Tibial nerve (tissue), 4 donors: ENCODE measurements around the gene CCDC24. TPM values are rescaled to one million over a fixed set of nuclear protein-coding genes. Genes with fewer than 3 reads are reported as not detected.
A peak's percentile ranks its signal among the peaks of the same experiment; 100 is the strongest.

Experiments
- DNase-seq, 2 donors: peaks; one replicate each; pipeline ENCODE4 v3.0.0-alpha.2; 2019; ENCODE audit warnings: low spot score in 2 of 2
- H3K27ac ChIP-seq, 4 donors: fragments of 200-600 bp; sonication (generic) in 3 of 4; one replicate each; pipeline ENCODE4 v1.5.1; 2017 to 2019; ENCODE audit warnings: mild to moderate bottlenecking in 1 of 4
- H3K27me3 ChIP-seq, 2 donors: fragments of 200-600 bp; sonication (generic) in 1 of 2; one replicate each; pipeline versions ENCODE4 v1.5.1 to v1.6.0; 2017 to 2019
- H3K36me3 ChIP-seq, 3 donors: fragments of 200-600 bp; sonication (generic); one replicate each; pipeline ENCODE4 v1.5.1; 2018 to 2019
- H3K4me1 ChIP-seq, 4 donors: fragments of 200-600 bp; sonication (generic) in 3 of 4; one replicate each; pipeline ENCODE4 v1.5.1; 2017 to 2019
- H3K4me3 ChIP-seq, 4 donors: fragments of 200-600 bp; sonication (generic) in 3 of 4; one replicate each; pipeline ENCODE4 v1.5.1; 2017 to 2019; ENCODE audit warnings: mild to moderate bottlenecking in 1 of 4, moderate library complexity in 1 of 4
- H3K9me3 ChIP-seq, 4 donors: fragments of 200-600 bp; sonication (generic) in 3 of 4; one replicate each; pipeline ENCODE4 v1.5.1; 2017 to 2019
- EP300 ChIP-seq, 2 donors: sonication (generic); formaldehyde crosslinking; IDR thresholded peaks; one replicate each; pipeline ENCODE4 v1.6.1; 2017; ENCODE audit warnings: antibody characterized with exemption in 2 of 2, mild to moderate bottlenecking in 1 of 2
- POLR2A ChIP-seq, 2 donors: fragments of 450-650 bp; IDR thresholded peaks; one replicate each; pipeline ENCODE4 v1.6.1; 2017; ENCODE audit warnings: antibody characterized with exemption in 2 of 2, mild to moderate bottlenecking in 2 of 2, moderate library complexity in 2 of 2
- WGBS, 2 donors: methylation state at CpG; one replicate each; pipeline ENCODE4 v1.1.5; 2018; 5-methylcytosine and 5-hydroxymethylcytosine counted together
- total RNA-seq, 4 donors: library from RNA; depleted of rRNA; stranded (reverse); fragments of >200 nt; gene quantifications; one replicate each; pipeline ENCODE4 v1.1.0, GENCODE V29; 2016
- TF ChIP-seq, protein P1 (sequence below), 5 experiments: fragments of 200-600 bp in 3 of 5; fragments of 450-650 bp in 2 of 5; sonication (generic) in 3 of 5; IDR thresholded peaks; one replicate each; pipeline ENCODE4 v1.5.1; 2016 to 2019; ENCODE audit warnings: antibody characterized with exemption in 5 of 5, mild to moderate bottlenecking in 3 of 5, moderate library complexity in 2 of 5

CCDC24 gene
- total RNA-seq, 4 donors from 2014 or later, result 5.4 to 18.8 (median 8.9) TPM

GRCh38 chr1:44035726-44036408 is 44.5 kb downstream of the CCDC24 start:
- no peak for TF ChIP-seq EP300 (IDR thresholded peaks at IDR 0.05)
- no peak for TF ChIP-seq POLR2A (IDR thresholded peaks at IDR 0.05)
- TF ChIP-seq, protein P1, sequence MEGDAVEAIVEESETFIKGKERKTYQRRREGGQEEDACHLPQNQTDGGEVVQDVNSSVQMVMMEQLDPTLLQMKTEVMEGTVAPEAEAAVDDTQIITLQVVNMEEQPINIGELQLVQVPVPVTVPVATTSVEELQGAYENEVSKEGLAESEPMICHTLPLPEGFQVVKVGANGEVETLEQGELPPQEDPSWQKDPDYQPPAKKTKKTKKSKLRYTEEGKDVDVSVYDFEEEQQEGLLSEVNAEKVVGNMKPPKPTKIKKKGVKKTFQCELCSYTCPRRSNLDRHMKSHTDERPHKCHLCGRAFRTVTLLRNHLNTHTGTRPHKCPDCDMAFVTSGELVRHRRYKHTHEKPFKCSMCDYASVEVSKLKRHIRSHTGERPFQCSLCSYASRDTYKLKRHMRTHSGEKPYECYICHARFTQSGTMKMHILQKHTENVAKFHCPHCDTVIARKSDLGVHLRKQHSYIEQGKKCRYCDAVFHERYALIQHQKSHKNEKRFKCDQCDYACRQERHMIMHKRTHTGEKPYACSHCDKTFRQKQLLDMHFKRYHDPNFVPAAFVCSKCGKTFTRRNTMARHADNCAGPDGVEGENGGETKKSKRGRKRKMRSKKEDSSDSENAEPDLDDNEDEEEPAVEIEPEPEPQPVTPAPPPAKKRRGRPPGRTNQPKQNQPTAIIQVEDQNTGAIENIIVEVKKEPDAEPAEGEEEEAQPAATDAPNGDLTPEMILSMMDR (IDR thresholded peaks at IDR 0.05), result no peak
- Histone ChIP-seq H3K27ac (peak overlapping the region; percentile 1 to 73 (median 48)), H3K9me3 (no peaks in the 10 kb centered on the region), H3K4me1 (peaks cover 0 to 40% (median 11%) of the 10 kb centered on the region in 4 donors), H3K4me3 (no peak overlapping the region), H3K27me3 (no peaks in the 10 kb centered on the region), H3K36me3 (no peaks in the 10 kb centered on the region)
- no peak for DNase-seq
- 27 to 55% methylated on average over 7 to 8 of the region's 8 CpGs for WGBS, 2 donors

DNA sequence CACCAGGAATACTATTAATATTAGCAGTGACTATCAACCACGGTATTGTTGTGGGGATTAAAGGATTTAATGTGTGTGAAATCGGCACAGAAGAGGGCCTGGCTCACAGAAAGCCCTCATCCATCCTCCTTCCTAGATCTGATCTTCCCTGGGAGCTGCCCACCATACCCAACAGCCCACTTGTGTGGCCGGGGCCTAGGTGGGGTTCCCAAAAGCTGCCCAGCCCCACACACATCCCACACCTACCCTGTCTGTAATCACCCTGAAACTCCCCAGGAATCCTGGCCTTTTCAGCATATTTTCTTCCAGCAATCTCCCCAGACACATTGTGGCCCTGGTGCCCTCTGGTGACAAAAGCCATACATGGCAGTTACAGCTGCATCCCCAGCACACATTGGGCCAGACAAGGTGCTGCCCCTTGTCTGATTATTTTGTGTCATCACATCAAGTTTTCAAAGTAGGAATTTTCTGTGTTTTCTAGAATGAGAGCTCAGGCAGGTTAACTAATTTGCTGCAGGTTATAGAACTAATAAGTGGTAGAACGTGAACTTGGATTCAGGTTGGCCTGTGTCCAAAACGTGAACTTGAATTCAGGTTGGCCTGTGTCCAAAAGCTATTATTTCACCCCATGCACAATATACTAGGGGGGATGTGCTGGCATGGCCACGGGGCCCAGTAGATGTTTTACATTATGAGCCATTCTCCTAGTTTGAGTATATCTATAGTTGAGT is 45.2 kb downstream of the CCDC24 start:
- H3K36me3 ChIP-seq, result no peaks in the 10 kb centered on the region
- H3K4me1 ChIP-seq, result peaks cover 0 to 35% (median 11%) of the 10 kb centered on the region in 4 donors
- H3K4me3 ChIP-seq, result no peak overlapping the region
- peak; percentile 32 to 65 for DNase-seq
- H3K27me3 ChIP-seq, result no peaks in the 10 kb centered on the region
- H3K9me3 ChIP-seq, result no peaks in the 10 kb centered on the region
- 14 to 15% methylated on average over 6 of the region's 6 CpGs for WGBS, 2 donors
- TF ChIP-seq, protein P1 (IDR thresholded peaks at IDR 0.05), result peak; percentile 72 to 84 (median 79)
- TF ChIP-seq POLR2A (IDR thresholded peaks at IDR 0.05), result no peak
- peak in 1 of 2 donors; percentile 18 for TF ChIP-seq EP300 (IDR thresholded peaks at IDR 0.05)
- H3K27ac ChIP-seq, result peak overlapping the region; percentile 1 to 73 (median 48)

DNA sequence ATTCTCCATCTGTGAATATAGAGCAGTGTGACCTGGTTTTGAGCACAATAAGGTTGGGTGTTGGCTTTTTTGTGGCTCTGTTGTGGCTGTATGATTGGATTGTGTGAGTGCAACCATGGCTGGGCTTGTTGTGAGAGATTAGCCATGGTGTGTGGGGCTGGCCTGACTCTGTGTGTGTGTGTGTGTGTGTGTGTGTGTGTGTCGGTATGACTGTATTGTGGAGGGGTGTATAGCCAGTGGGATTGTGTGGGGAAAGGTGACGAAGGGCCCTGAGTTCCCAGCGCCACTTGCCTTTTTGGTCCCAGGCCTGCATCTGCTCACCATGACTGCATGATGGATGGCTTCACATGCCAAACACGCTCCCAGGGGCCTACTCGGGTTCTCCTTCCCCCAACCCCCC is 45.8 kb downstream of the CCDC24 start:
- Histone ChIP-seq H3K9me3 (no peaks in the 10 kb centered on the region), H3K4me1 (peaks cover 0 to 29% (median 8%) of the 10 kb centered on the region in 4 donors), H3K4me3 (no peak overlapping the region), H3K36me3 (no peaks in the 10 kb centered on the region), H3K27ac (no peak overlapping the region), H3K27me3 (no peaks in the 10 kb centered on the region)
- no peak for DNase-seq
- WGBS, 2 donors, result 51 to 71% methylated on average over 5 of the region's 5 CpGs
- TF ChIP-seq, protein P1 (IDR thresholded peaks at IDR 0.05), result no peak
- TF ChIP-seq POLR2A (IDR thresholded peaks at IDR 0.05) (no peak), EP300 (IDR thresholded peaks at IDR 0.05) (no peak)

DNA sequence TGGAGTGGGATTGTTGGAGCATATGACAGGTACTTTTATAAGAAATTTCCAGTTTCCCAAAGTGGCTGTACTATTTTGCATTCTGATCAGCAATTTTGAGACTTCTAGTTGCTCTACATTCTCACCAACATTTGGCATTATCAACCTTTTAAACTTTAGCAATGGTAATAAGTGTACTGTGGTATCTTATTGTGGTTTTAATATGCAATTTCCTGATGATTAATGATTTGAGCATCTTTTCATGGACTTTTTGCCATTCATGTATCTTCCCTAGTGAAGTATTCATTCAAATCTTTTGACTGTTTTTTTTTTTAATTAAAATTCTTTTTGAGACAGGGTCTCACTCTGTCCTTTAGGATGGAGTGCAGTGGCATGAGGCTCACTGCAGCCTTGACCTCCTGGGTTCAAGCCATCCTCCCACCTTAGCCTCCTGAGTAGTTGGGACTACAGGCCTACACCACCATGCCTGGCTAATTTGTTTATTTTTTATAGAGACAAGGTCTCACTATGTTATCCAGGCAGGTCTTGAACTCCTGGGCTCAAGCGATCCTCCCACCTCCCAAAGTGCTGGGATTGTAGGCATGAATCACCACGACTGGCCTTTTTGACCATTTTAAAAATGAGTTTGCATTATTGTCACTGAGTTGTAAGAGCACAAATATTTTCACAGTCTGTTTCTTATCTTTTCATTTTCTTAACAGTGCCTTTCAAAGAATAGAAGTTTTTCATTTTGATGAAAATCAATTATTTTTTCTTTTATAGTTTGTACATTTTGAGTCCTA is 47.7 kb downstream of the CCDC24 start:
- Histone ChIP-seq H3K27me3 (no peaks in the 10 kb centered on the region), H3K4me3 (no peak overlapping the region), H3K4me1 (peaks cover 0 to 23% (median 8%) of the 10 kb centered on the region in 4 donors), H3K9me3 (no peaks in the 10 kb centered on the region), H3K27ac (no peak overlapping the region), H3K36me3 (no peaks in the 10 kb centered on the region)
- DNase-seq, result no peak
- WGBS, 2 donors, result 75 to 82% methylated on average over 2 of the region's 2 CpGs
- TF ChIP-seq EP300 (IDR thresholded peaks at IDR 0.05), result no peak
- TF ChIP-seq, protein P1 (IDR thresholded peaks at IDR 0.05), result no peak
- TF ChIP-seq POLR2A (IDR thresholded peaks at IDR 0.05), result no peak
